ENCODE data around the gene DIP2C. TPM values are rescaled to one million over a fixed set of nuclear protein-coding genes. Genes with fewer than 3 reads are reported as not detected.

Gene DIP2C
- polyA plus RNA-seq, 3 donors: 0.11 TPM; not detected in 2

- H3K9ac ChIP-seq (ENCODE audit: insufficient read depth, low read length, poor library complexity, severe bottlenecking): no peak overlapping the region
- no peak overlapping the region for H3K27ac ChIP-seq (ENCODE audit: low read depth in 1 of 2, low read length in 2 of 2)
- Mint-ChIP-seq H3K27me3 (ENCODE audit: low read depth in 3 of 3) (peaks cover 6 to 18% (median 14%) of the 10 kb centered on the region in 3 donors), H3K36me3 (no peaks in the 10 kb centered on the region), H3K4me3 (no peak overlapping the region), H3K4me1 (no peaks in the 10 kb centered on the region), H3K27ac (no peak overlapping the region), H3K9me3 (peaks cover 7 to 24% (median 16%) of the 10 kb centered on the region in 7 donors)
- intact Hi-C loops (cut with micrococcal nuclease): no loop called here
- WGBS (ENCODE audit: insufficient coverage): 93% methylated on average over 13 of the region's 20 CpGs
- TF ChIP-seq CTCF (IDR thresholded peaks at IDR 0.05): no peak
- H3K27me3 ChIP-seq (ENCODE audit: control insufficient read depth in 2 of 2, insufficient read depth in 2 of 2, low read length in 2 of 2): no peaks in the 10 kb centered on the region
- H4K20me1 ChIP-seq (ENCODE audit: insufficient read depth, low read length): no peaks in the 10 kb centered on the region
- no peak overlapping the region for H3K4me3 ChIP-seq (replicated peaks in 1 of 3; ENCODE audit: low read depth in 2 of 3, low read length in 3 of 3)
- H3K36me3 ChIP-seq (replicated peaks in 1 of 2; ENCODE audit: control insufficient read depth in 1 of 2, insufficient read depth in 2 of 2, low read length in 2 of 2): no peaks in the 10 kb centered on the region
- no peak overlapping the region for H2AFZ ChIP-seq (ENCODE audit: insufficient read depth, low read depth, low read length, poor library complexity, severe bottlenecking)
- no peak overlapping the region for H3K4me2 ChIP-seq (replicated peaks; ENCODE audit: extremely low read depth, low read length, poor library complexity, severe bottlenecking)
- H3K4me1 ChIP-seq (ENCODE audit: control insufficient read depth in 1 of 2, insufficient read depth in 2 of 2, low read length in 2 of 2): no peaks in the 10 kb centered on the region
- no peaks in the 10 kb centered on the region for H3K79me2 ChIP-seq (ENCODE audit: insufficient read depth, low read length)
- DNase-seq: no peak
- H3K9me3 ChIP-seq (replicated peaks in 1 of 2; ENCODE audit: control insufficient read depth in 1 of 2, insufficient read depth in 1 of 2, low read length in 2 of 2): peaks cover 0 to 16% of the 10 kb centered on the region in 2 donors
Observed at GRCh38 chr10:570628-571163, 118.8 kb downstream of the DIP2C start.

- no peaks in the 10 kb centered on the region for H3K4me1 Mint-ChIP-seq
- H3K27ac Mint-ChIP-seq: no peak overlapping the region
- no peaks in the 10 kb centered on the region for H3K36me3 Mint-ChIP-seq
- Histone ChIP-seq H2AFZ (ENCODE audit: insufficient read depth, low read depth, low read length, poor library complexity, severe bottlenecking) (no peak overlapping the region), H3K79me2 (ENCODE audit: insufficient read depth, low read length) (no peaks in the 10 kb centered on the region), H3K4me3 (replicated peaks in 1 of 3; ENCODE audit: low read depth in 2 of 3, low read length in 3 of 3) (no peak overlapping the region), H3K4me1 (ENCODE audit: control insufficient read depth in 1 of 2, insufficient read depth in 2 of 2, low read length in 2 of 2) (no peaks in the 10 kb centered on the region), H3K9ac (ENCODE audit: insufficient read depth, low read length, poor library complexity, severe bottlenecking) (no peak overlapping the region), H3K27ac (ENCODE audit: low read depth in 1 of 2, low read length in 2 of 2) (no peak overlapping the region), H3K27me3 (ENCODE audit: control insufficient read depth in 2 of 2, insufficient read depth in 2 of 2, low read length in 2 of 2) (no peaks in the 10 kb centered on the region), H3K9me3 (replicated peaks in 1 of 2; ENCODE audit: control insufficient read depth in 1 of 2, insufficient read depth in 1 of 2, low read length in 2 of 2) (peaks cover 0 to 17% of the 10 kb centered on the region in 2 donors), H3K36me3 (replicated peaks in 1 of 2; ENCODE audit: control insufficient read depth in 1 of 2, insufficient read depth in 2 of 2, low read length in 2 of 2) (no peaks in the 10 kb centered on the region), H4K20me1 (ENCODE audit: insufficient read depth, low read length) (no peaks in the 10 kb centered on the region), H3K4me2 (replicated peaks; ENCODE audit: extremely low read depth, low read length, poor library complexity, severe bottlenecking) (no peak overlapping the region)
- H3K4me3 Mint-ChIP-seq: no peak overlapping the region
- H3K27me3 Mint-ChIP-seq (ENCODE audit: low read depth in 3 of 3): peaks cover 4 to 20% (median 14%) of the 10 kb centered on the region in 3 donors
- peaks cover 7 to 26% (median 16%) of the 10 kb centered on the region in 7 donors for H3K9me3 Mint-ChIP-seq
- intact Hi-C loops (cut with micrococcal nuclease): no loop called here
- DNase-seq: no peak
- WGBS (ENCODE audit: insufficient coverage): 98% methylated on average over 4 of the region's 7 CpGs
- no peak for TF ChIP-seq CTCF (IDR thresholded peaks at IDR 0.05)
Observed at GRCh38 chr10:569961-570627, 119.4 kb downstream of the DIP2C start.

All from CD14-positive monocyte (primary cell).